Measurements from ENCODE around the gene ADAT3.

The ADAT3 gene

DNA sequence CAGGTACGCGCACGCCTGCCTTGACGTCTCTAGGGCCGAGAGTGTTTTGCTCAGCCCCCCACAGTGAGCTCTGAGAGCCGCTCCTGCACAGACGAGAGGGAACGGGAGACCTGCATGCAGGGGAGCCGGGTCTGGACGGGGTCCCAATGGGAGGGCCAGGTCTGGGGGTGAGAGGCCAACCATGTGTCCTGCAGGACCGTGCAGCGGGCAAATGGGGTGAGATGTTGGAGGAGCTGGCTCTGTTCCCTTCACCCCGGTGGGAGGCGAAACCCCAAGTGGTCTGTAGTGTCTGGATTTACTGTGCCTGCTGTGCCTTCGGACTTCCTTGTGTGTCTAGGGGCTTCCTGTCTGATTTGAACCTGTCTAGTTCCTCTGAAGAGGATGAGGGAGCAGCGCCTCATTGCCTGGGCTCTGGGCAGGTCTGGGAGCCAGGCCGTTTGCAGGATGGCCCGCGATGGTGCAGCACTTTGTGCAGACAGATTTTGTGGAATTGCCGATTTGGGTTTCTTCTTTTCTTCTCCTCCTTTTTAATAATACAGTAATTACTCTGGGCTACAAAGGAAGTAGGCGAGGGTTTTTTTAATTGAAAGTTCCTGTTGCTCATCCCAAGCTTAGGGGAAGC, 37.8 kb downstream of the ADAT3 start:
- no peak for DNase-seq

DNA sequence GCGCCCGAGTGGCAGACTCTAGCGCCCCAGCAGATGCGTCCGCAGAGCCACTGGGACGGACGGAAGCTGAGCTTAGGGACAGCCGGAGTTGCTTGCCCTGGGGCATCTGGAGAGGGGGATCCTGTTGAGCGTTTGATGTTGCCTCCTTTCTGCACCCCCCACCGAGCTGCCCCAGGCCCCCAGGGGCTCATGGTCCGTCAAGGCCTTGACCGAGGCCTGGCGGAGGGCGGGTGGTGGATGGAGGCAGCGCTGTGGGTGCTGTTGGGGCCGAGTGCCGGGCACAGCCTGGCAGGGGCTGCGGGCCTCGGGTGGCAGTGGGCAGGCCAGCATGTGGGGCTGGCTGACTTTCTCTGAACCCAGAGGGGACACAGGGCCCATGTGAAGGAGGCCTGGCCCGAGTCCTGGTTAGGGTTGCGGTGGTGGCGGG, 38.5 kb downstream of the ADAT3 start:
- DNase-seq, result no peak

GRCh38 chr19:1944088-1944915, 39.1 kb downstream of the ADAT3 start:
- DNase-seq, result no peak

GRCh38 chr19:1944916-1945561, 39.8 kb downstream of the ADAT3 start:
- no peak for DNase-seq

DNA sequence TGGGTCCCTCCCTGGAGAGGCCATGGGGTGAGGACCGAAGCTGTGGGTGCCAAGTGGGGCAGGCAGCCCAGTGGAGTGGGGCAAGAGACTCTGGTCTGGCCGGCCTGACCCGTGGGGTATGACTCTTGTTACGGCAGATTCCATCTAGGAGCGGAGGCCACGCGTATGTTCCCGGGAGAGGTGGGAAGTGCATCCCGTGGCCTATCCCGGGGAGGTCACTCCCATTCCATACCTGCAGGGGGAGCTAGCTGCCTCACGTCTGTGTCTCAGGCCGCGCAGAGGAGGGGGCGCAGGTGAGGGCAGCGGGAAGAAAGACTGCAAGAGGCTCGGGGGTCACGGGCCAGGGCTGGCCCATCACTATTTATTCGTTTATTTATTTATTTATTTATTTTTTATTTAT, 40.7 kb downstream of the ADAT3 start:
- DNase-seq, result no peak

DNA sequence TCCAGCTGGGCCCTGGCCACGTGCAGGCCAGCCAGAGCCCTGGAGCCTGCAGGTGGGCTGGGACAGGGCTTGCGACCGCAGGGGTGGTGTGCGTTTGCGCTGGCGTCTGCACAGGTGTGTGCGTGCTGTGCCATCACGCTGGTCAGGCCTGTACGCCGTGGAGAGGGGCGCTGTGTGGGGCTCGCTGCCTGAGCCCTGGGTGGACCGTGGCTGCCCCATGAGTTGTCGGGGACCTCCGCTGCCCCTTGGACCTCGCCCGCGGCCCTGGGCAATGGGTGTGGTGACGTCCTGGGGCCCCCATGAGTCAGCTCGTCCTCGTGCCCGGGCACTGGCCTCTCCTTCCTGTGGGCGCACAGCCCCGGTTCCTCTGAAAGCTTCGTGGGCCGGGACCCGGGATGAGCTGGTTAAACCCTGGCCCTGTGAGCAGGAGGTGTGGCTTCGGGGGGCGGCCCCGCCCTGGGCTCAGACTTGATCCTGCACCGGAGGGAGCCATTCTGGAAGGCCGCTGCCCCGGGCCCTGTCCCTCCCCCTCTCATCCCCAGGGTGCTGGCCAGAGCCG, 42.5 kb downstream of the ADAT3 start:
- DNase-seq, result no peak

GRCh38 chr19:1949304-1950101, 44.3 kb downstream of the ADAT3 start:
- no peak for DNase-seq

DNA sequence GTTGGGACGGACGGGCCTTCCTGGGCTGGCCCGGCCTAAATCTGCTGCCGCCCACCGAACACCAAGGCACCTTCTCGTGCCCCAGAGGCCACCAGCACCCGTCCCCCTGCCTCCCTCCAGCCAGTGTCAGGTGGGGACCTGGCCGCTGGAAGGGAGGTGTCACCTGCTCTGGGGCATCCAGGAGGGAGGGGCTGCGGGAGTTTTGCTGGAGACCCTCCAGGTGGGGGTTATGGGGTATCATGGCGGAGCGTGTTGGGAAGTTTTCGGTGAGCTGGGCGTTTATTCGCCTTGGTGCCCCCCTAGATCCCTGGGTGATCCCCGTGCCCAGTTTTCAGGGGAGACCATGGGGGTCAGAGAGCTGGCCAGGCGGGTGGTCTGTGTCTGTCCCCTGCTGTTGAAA, 45.4 kb downstream of the ADAT3 start:
- no peak for DNase-seq

- no peak for DNase-seq
These were observed 47.4 kb downstream of the ADAT3 start for GRCh38 chr19:1952635-1953034.

DNA sequence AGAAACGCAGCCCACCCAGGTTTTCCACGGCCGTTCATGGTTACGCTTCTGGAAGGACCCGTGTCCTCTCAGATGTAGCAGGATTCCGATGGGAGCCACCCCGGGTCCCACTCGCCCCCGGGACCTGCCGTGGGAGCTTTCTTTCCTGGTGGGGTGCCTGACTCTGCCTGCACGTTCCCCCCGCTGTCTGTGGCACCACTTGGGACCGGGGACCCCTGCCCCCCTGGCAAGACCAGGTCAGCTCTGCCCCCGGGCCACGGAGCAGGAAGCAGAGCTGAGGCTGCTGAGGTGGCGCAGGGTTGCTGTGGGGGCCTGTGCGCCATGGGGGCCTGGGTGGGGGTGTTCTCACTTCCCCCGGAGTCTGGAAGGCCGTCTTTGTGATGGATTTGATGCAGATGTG, 47.8 kb downstream of the ADAT3 start:
- no peak for DNase-seq

DNA sequence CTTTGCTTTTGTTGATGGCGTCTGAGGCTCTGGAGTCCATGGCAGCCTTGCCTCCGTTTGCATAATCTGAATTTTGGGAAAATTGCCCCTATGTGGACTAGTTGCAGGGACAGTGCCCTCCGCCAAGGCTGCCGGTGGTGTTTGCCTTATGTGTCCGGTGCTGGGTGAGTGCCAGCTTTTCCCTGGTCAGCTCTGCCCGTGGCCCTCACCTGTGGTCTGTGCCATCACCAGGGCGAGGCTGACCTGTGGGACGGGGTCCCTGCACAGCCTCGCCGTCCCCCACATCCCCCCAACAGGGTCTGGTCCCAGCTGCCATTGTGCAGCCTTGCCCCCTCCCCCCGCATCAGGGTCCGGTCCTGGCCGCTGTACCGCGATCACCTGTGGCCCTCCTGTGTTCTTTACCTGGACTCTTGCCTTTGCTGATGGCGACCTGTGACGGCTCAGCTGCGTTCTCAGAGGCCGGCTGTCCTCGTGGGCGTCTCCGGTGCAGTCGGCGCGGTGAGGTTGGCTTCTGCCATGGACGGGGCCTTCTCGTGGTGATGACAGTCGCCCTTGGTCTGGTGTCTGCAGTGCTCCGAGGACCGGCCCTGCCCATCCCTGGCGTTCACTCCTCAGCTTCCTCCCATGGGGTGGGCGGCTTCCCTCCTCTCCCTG, 48.4 kb downstream of the ADAT3 start:
- no peak for DNase-seq

GRCh38 chr19:1954532-1954933, 49.3 kb downstream of the ADAT3 start:
- DNase-seq, result no peak

DNA sequence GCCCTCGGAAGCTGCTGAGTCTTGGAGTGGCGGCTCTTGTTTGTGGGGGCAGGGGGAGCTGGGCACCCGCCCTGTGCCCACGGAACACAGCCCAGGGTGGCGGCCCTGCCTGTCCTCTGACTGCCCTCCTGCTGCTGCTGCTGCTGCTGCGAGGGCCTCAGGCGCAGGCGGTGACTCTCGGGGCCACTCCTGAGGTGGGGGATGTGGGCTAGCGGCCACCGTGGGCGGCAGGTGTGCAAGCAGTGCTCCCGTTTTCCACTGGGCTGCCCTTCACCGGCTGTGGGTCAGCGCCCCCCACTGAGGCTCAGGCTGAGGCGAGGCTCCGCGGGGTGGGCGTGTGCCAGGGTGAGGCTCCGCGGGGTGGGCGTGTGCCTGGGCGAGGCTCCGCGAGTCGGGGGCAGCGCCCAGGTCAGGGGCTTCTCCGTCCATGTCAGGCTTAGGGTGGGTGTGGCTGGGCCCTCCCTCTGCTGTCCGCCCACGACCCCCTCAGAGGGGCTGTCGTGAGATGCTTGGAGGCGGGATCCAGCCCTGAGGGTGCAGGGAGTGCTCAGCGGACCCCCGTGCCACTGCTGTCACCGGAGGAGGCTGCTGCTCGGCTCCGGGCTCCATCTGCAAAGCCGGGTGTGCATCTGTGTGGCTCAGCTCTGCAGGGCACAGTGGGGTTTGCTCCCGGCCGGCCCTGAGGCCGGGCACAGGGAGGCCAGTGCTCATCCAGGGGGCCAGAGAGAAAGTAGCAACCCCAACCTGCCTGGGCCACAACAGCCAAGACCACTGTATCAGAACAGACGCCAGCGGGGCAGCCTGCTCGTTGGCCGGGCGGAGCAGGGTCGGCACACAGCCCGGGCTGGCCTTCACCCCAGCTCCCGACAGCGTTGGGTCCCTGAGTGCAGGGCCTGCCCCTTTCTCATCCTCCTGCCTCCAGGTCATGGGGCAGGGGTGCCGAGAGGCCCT, 50.2 kb downstream of the ADAT3 start:
- no peak for DNase-seq

DNA sequence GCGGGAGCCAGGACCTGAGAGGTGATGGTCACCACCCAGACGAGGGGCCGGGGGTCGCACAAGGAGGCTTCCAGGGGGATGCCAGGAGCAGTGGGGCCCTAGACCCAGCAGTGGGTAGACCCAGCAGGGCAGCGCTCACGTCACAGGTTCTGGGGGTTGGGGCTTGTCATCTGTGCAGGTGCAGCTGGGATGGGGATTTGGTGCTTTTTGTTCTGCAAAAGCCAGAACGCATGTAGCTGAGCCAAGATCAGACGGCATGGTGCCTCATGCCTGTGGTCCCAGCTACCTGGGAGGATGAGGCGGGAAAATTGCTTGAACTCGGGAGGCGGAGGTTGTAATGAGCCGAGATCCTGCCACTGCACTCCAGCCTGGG, 50.9 kb downstream of the ADAT3 start:
- no peak for DNase-seq

DNA sequence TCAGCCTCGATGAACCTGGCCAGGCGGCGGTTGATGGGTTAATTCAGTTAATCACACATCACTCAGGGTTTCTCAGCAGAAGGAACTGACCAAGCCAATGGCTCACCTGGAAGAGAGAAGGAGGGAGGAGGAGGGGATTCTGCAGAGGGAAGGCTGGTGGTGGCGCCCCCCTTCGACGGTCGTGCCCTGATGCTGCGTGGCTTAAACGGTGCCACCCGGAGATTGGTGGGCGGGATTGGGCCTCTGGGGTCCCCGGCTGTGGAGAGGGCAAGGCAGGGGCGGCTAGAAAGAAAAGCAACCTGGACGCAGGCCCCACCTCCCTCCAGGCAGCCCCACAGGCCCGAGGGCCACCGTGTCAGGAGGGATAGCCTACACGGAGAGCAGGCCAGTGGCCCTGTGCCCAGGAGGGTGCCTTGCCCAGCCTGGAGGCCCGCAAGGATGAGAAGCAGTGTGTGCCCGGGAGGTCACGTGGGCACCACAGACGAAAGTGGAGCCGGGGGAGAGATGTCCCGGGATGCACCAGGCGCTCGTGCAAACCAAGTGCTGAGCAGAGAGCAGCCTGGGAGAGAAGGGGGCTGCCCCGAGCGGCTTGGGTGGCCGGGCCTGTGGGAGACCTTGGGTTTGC, 51.8 kb downstream of the ADAT3 start:
- DNase-seq, result no peak

DNA sequence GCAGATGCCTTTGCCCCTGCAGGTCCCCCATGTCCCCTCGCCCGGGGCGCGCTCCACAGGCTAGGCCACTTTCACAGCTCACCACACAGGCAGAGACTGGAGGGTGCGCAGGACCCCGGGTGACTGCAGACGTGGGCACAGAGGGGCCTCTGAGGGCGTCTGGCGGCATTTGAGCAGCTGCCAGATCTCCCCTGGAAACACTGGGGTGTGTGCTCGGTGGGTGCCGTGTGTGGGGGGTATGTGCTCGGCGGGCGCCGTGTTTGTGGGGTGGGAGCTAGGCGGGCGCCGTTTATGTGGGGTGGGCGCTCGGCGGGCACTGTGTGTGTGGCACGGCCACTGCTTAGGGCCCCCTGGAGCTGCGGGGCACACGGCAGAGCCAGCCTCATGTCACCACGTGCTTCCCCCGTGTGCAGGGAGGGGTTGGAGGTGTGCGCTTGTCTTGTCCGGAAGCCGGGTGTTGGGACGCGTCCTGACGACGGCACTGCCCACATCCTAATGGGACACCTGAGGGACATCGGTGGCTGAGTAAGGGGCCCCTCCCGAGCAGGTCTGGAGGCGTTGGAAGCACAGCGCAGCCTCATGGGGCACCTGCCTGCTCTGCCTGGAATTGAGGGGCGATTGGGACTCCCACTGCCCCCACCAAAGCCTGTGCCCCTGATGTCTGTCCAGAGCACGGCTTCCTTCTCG, 52.5 kb downstream of the ADAT3 start:
- DNase-seq, result no peak

DNA sequence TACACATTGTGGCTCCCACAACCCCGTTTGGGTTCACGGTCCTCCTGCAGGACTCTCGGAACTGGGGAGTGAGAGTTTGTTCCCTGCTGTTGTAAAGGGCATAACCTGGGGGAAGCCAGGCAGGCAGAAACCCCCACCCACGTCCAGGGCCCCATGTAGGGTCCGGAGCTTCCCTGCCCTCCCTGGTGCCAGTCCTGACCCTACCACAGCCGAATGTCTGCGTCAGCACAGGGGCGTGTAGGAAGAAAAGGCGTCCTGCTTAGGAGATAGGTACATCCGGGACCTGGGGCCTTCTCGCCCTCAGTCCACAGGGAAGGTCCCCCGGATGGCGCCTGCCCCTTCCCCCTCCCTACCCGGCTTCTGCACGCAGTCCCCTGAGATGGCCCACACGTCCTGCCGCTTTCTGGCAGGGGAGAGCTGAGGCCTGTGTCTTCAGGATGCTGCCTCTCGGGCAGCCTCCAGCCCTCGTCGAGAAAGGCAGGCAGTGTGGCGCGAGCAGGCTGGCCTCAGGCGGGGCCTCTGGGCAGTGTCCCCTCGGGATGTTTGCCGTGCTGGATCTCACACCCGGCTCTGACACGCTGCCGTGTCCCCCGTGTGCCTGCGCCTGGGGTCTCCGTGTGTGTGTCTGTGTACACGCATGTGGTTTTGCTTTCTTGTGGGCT, 54.9 kb downstream of the ADAT3 start:
- DNase-seq, result no peak

DNA sequence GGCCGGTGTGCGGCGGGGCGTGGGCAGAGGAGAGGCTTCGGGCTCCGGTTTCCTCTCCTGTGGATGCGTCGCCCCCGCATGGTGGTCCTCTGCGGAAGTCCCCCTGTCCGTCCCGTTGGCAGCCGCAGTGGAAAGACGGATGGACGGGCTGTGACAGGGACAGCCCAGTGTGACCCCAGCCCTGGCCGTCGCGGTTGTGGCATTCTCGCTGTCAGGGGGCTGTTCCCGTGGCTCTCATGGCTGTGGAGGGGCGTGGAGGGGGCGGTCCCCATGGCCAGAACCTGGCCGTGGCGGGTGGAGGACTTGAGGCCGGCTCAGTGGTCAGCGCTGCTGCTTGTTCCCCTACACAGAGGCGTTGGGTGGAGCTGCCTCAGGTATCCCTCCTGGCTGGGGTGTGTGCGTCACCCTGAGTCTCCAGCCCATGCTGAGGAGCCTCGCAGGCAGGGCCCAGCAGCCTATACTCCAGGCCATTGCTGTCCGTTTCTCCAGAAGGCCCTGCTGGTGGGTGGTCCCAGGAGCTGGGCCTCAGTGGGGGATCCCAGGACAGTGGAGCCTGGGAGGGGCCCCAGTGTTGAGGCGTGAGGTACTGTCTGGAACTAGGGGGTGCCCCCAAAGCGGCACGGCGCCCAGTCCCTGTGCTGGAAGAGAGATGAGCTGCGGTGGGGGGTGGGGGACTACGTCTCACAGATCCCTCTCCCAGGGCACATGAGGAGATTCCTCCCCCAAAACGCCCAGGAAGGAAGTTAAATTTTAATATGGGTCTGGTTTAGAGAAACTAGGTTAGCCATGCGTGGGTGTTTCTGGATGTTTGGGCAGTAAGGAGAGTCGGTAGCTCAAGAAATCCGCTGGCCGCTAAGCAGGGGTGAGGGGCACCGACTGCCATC, 56.0 kb downstream of the ADAT3 start:
- no peak for DNase-seq

DNA sequence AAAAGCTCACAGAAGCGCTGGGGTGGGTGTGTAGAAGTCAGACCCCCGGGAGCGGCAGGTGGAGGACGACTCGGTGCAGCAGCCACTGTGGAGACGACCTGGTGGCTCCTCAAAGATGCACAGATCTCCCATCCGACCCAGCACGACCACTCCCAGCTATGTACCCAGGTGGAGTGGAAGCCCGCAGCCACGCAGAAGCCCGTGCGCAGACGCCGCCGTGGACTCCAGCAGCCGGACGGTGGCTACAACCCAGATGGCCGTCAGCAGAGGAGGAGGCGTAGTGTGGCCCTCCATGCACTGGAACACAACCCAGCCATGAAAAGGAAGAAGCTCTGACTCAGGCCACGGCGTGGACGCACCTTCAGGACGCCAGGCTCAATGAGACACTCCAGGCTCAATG, 57.5 kb downstream of the ADAT3 start:
- DNase-seq, result no peak

Data from DMS 273 treated with DMSO at 0.1 percent for 48 hours (cell line).